Measurements from ENCODE around the gene PPIP5K1.
A peak's percentile ranks its signal among the peaks of the same experiment; 100 is the strongest.

The PPIP5K1 gene

GRCh38 chr15:43488790-43489189 lies 101.2 kb downstream of the PPIP5K1 start:
- no peak for DNase-seq (ENCODE audit: low read depth)

GRCh38 chr15:43487271-43487895 lies 102.6 kb downstream of the PPIP5K1 start:
- no peak for DNase-seq (ENCODE audit: low read depth)

- DNase-seq (ENCODE audit: low read depth): peak; percentile 55
Observed at GRCh38 chr15:43484455-43484854, 105.6 kb downstream of the PPIP5K1 start.

Measured in amniotic epithelial cell (primary cell).